Spinal cord (tissue), 10 donors: ENCODE measurements around the gene PRMT2. TPM values are rescaled to one million over a fixed set of nuclear protein-coding genes. Genes with fewer than 3 reads are reported as not detected.

ENCODE experiments used
- DNase-seq, 6 donors: peaks; one replicate each; pipeline versions ENCODE4 v3.0.0 to v3.0.0-alpha.2; 2013 to 2015; ENCODE audit warnings: low spot score in 6 of 6, low read depth in 4 of 6
- H3K27ac ChIP-seq: one replicate; pipeline ENCODE4 v1.5.1; 2013; ENCODE audit warnings: low read depth, low read length, control low read depth
- H3K27me3 ChIP-seq: one replicate; pipeline ENCODE4 v1.6.1; 2013; ENCODE audit warnings: low read length; ENCODE audit not compliant: control insufficient read depth, insufficient read depth
- H3K36me3 ChIP-seq: one replicate; pipeline ENCODE4 v1.6.1; 2013; ENCODE audit warnings: low read length; ENCODE audit not compliant: control insufficient read depth, insufficient read depth
- H3K4me1 ChIP-seq: one replicate; pipeline ENCODE4 v1.6.1; 2013; ENCODE audit warnings: low read length; ENCODE audit not compliant: control insufficient read depth, insufficient read depth
- H3K4me3 ChIP-seq: one replicate; pipeline ENCODE4 v1.5.1; 2013; ENCODE audit warnings: low read depth, low read length, control low read depth
- H3K9me3 ChIP-seq: one replicate; pipeline ENCODE4 v1.6.1; 2013; ENCODE audit warnings: low read length; ENCODE audit not compliant: control insufficient read depth, insufficient read depth
- WGBS: methylation state at CpG from one replicate; pipeline ENCODE4 v1.1.5; 2013; ENCODE audit warnings: missing lambda C conversion rate; ENCODE audit not compliant: insufficient coverage; 5-methylcytosine and 5-hydroxymethylcytosine counted together
- polyA plus RNA-seq, 2 donors: library from polyadenylated mRNA; unstranded; fragments of 120-200 nt; gene quantifications; one replicate each; pipeline ENCODE4 v1.2.1, GENCODE V29; 2013; ENCODE audit not compliant: insufficient read length in 2 of 2
- total RNA-seq, 2 donors: library from RNA; depleted of rRNA in 1 of 2; stranded (reverse); fragments of 120-200 nt in 1 of 2; fragments of >200 nt in 1 of 2; gene quantifications; one replicate each; pipeline versions ENCODE4 v1.2.3 to v1.2.4, GENCODE V29; 2013 to 2014
- donor health status: healthy.

PRMT2 gene
- total and polyA plus RNA-seq, 4 donors = 125 to 216 (median 206) TPM

DNA sequence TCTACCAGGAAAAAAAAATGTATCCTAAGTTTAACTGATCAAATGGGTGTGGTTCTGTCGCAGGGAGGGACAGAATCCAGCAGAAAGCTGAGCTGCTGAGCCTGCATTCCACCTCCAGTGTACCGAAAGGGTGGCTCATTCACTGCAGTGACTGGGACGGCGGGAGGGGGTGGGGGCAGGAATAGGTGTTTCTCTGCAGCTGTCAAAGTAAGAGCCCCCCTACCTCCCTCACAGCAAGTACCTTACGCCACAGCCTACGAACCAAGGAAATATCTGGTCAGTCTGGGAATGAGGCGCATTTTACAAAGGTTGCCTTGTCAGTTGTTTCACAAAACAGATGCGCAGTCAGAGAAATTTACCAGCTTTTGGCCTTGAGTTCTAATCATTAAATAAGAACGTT, 32.2 kb upstream of the PRMT2 start:
- Histone ChIP-seq H3K4me3 (peak overlapping the region; percentile 66), H3K36me3 (peaks cover 8% of the 10 kb centered on the region), H3K4me1 (peaks cover 51% of the 10 kb centered on the region), H3K9me3 (no peaks in the 10 kb centered on the region), H3K27me3 (no peaks in the 10 kb centered on the region), H3K27ac (peak overlapping the region; percentile 74)
- 27% methylated on average over 3 of the region's 9 CpGs for WGBS
- peak in 2 of 6 donors; percentile 42 to 45 for DNase-seq

DNA sequence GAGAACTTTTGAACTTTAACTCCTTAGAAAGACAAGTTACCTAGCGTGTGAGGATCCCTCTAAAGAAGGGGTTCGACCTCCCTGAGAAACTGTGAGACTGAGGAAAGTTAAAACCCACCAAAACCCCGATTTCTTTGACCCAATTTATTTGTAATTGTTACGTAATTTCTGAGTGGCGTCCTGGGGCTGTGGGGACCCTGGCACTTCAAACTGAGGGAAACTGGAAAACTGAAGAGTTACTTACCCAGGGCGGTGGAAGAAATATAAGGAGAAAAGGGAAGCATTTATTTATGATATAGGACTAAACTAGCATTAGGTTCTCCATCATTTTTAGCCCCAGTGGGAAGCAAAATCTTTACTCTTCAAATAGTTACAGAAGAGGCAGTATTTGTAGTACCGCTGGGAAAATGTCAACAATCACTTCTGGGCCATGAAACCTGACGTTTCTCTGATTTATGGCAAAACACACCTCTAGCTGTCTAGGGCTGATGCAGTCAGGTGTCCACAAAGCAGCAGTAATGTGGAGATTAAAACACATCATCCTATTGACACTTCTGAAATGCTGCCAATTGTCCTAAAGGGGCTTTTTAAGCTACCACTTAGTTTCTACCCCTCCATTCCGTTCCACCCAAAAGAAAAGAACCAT, 31.0 kb upstream of the PRMT2 start:
- H3K27ac ChIP-seq = peak overlapping the region; percentile 95
- WGBS = 0% methylated on average over 1 of the region's 9 CpGs
- no peak for DNase-seq

DNA sequence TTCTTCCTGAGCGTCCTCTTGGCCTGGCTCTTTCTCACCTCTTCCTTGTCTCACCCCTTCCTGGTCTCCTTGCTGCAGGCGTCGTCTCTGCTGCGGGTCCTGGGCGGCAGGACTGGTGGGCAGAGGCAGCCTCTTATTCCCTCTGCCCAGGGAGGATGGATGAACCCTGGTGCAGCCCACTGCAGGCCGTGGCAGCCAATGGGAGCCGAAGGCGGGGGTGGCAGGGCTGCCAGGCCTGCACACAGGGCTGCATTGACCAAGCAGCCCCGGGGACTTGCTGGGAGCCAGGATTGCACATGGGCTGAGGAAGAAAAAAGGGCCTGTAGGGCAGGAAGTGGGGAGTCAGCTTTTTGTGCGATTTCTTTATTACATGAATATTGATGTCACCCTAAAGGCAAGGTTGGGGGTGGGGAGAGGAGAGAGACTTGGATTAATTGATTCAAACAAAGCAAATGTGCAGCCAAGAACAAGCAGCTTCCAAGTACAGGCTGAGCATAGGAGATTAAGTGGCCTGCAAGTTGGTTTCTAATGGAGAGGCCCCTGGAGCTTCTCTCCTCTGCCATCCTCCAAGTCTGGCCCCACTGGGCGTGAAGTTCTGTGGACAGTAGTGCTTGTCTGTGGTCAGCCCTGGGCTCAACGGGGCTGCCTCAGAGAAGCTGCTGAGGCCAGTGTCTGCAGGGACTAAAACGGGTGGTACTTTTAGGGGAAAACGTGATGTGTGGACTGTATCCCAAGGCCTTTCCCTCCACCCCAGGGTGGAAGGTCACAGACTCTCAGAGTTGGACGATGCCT, 30.3 kb upstream of the PRMT2 start, which contains the start of gene S100B:
S100B (minus strand) TSS at position 108 of the 792 bp plus-strand sequence. CDS start 2,667 bp downstream, outside the sequence.
- Histone ChIP-seq H3K4me3 (peak within 1 kb of the TSS; percentile 66), H3K27ac (peak within 1 kb of the TSS; percentile 95), H3K36me3 (peaks cover 3% of the 10 kb centered on the region), H3K4me1 (peaks cover 38% of the 10 kb centered on the region), H3K27me3 (no peaks in the 10 kb centered on the region), H3K9me3 (peaks cover 1% of the 10 kb centered on the region)
- peak in 5 of 6 donors; percentile 67 to 93 (median 81) for DNase-seq
- 25% methylated on average over 11 of the region's 15 CpGs for WGBS

More for the DNA sequence above, 31.0 kb upstream of the PRMT2 start:
- H3K36me3 ChIP-seq = peaks cover 3% of the 10 kb centered on the region
- H3K9me3 ChIP-seq = no peaks in the 10 kb centered on the region
- peak overlapping the region; percentile 66 for H3K4me3 ChIP-seq
- H3K4me1 ChIP-seq = peaks cover 40% of the 10 kb centered on the region
- H3K27me3 ChIP-seq = no peaks in the 10 kb centered on the region

DNA sequence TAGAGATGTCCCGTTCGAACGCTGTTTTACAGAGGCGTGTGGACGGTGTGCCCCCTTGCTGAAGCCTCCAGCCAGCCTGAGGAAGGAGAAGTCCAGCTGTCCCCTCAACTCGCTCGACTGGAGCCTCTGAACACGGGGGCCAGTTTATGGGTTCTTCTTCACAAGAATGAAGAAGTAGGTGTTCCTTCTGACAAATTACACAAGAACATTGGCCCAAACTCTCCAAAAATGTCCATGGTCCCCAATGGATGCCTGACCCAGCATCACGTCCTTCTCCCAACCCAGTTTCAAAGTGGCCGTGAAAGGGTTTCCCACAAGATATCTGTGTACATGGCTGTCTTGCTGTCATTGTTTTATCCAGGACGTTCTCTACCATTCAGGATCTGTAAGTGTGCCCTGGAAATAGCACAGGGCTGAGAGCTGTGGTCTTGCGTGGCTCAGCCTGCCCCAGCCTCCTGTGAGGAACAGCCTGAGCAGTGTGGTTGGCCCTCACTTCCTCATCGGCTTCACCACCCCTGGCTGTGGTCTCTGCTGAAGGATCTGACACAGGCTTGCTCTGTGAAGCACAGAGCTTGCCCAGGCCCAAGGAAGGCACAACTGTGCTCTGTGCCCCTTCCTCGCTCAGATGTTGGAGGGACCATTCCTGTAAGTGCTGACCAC, 29.6 kb upstream of the PRMT2 start:
- H3K27ac ChIP-seq = peak overlapping the region; percentile 95
- H3K27me3 ChIP-seq = no peaks in the 10 kb centered on the region
- peaks cover 32% of the 10 kb centered on the region for H3K4me1 ChIP-seq
- H3K36me3 ChIP-seq = peaks cover 2% of the 10 kb centered on the region
- peaks cover 5% of the 10 kb centered on the region for H3K9me3 ChIP-seq
- 73% methylated on average over 11 of the region's 14 CpGs for WGBS
- no peak for DNase-seq
- H3K4me3 ChIP-seq = no peak overlapping the region

DNA sequence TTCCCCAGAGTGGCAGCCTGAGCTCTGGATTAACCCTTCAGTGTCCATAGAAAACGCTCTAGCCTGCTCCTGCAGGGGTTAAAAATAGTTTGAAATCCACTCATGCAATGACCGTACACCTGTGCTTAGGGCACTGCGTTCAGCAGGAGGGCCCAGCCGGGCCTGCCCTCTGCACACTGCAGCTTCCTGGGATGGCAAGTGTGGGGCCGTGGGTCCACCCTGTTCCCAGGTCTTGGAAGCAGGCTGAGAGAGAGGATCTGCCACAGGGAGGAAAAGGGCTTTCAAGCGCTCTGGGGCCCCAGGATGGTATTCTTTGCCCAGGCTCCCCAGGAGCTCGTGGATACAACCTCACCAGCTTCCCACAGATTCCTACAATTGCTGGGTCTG, 29.1 kb upstream of the PRMT2 start:
- Histone ChIP-seq H3K9me3 (peaks cover 5% of the 10 kb centered on the region), H3K27ac (peak overlapping the region; percentile 95), H3K36me3 (no peaks in the 10 kb centered on the region), H3K4me1 (peaks cover 27% of the 10 kb centered on the region), H3K4me3 (no peak overlapping the region), H3K27me3 (no peaks in the 10 kb centered on the region)
- WGBS = 82% methylated on average over 5 of the region's 7 CpGs
- DNase-seq = no peak

DNA sequence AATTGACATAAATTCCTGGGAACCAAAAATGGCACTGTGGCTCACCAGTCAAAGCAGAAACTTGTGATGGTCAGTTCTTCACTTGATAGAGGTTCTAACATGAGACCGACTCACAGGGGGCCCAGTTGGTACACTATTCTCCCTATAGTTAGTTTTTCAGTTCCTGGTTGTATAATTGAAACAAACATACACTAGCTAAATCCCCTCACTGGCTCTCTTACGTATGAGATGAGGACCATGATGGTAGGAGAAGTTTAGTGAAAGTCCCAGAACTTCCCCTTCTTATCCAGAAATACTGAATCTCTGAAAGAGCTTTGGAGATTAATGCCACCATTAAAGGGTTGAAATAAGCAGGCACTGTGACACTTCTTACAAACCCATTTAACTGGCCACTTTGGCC, 27.8 kb upstream of the PRMT2 start:
- Histone ChIP-seq H3K27me3 (no peaks in the 10 kb centered on the region), H3K9me3 (peaks cover 5% of the 10 kb centered on the region), H3K4me1 (peaks cover 19% of the 10 kb centered on the region), H3K4me3 (no peak overlapping the region), H3K36me3 (no peaks in the 10 kb centered on the region), H3K27ac (no peak overlapping the region)
- no peak for DNase-seq
- WGBS = no CpG with 5 or more reads among the region's 2 CpGs

DNA sequence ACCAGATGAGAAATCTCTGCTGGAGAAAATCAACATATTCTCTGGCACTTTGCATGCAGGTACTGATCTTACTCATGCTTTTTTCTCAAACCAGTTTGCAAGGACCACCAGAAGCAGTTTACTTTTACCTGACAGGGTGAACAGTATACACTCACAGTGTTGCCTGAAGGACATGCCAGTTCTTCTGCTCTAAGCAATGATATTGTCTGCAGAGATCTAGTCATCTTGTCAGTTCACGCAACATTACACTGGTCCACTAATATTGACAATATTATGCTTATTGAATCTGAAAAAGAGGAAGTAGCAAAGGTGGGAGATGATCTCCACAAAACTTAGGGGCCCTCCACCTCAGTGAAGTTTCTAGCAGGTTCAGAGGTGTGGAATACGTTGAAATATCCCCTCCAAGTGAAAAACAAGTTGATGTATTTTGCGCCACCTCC, 26.8 kb upstream of the PRMT2 start:
- no peak for DNase-seq
- H3K9me3 ChIP-seq = peaks cover 7% of the 10 kb centered on the region
- 100% methylated on average over 1 of the region's 3 CpGs for WGBS
- H3K27me3 ChIP-seq = no peaks in the 10 kb centered on the region
- H3K4me3 ChIP-seq = no peak overlapping the region
- H3K27ac ChIP-seq = no peak overlapping the region
- H3K36me3 ChIP-seq = no peaks in the 10 kb centered on the region
- H3K4me1 ChIP-seq = peaks cover 19% of the 10 kb centered on the region

DNA sequence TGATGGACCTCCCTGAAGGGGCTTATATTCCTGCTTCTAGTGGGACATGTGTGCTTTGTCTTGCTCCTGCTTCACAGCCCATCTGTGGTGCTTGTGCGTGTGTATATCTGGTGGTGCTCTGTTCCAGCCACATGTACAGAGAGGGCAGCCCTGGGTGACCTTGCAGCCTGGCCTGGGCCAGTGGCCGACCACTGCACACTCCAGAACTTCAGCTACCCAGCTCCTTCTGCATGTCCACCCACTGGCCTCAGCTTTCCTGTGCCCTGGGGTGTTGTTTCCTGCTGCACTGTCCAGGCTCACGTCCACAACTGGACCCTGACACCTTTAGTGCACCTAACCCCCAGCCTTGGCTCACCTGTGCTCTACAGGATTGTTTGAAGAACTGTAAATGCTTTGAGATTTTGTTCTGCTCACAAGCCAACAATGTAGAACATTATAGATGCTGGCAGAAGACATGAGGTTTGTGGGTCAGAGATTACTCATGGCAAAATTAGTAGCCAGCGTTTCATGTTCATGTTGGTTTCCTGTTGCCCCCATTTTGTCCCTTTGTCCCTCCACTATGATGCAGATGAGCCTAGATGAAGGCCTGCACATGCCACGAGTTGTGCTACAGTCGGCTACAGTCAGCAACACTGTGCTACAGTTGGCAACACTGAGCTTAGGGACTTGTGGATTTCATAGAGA, 25.3 kb upstream of the PRMT2 start:
- Histone ChIP-seq H3K4me3 (no peak overlapping the region), H3K36me3 (no peaks in the 10 kb centered on the region), H3K27me3 (no peaks in the 10 kb centered on the region), H3K9me3 (peaks cover 7% of the 10 kb centered on the region), H3K27ac (no peak overlapping the region), H3K4me1 (peaks cover 16% of the 10 kb centered on the region)
- 89% methylated on average over 4 of the region's 6 CpGs for WGBS
- DNase-seq = no peak

DNA sequence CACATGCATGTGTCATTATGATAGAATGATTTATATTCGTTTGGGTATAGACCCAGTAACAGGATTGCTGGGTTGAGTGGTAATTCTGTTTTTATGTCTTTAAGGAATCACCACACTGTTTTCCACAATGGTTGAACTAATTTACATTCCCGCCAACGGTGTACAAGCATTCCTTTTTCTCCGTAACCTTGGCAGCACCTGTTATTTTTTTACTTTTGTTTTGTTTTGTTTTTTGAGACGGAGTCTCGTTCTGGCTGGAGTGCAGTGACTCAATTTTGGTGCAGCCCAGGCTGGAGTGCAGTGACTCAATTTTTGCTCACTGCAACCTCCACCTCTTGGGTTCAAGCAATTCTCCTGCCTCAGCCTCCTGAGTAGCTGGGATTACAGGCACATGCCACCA, 22.1 kb upstream of the PRMT2 start:
- WGBS = 40% methylated on average over 1 of the region's 6 CpGs
- Histone ChIP-seq H3K9me3 (peaks cover 7% of the 10 kb centered on the region), H3K36me3 (no peaks in the 10 kb centered on the region), H3K4me3 (no peak overlapping the region), H3K27ac (no peak overlapping the region), H3K4me1 (no peaks in the 10 kb centered on the region), H3K27me3 (no peaks in the 10 kb centered on the region)
- no peak for DNase-seq
